GM18507 (cell line): ENCODE data around the gene SHC2.
"Not testable (repeated sequence)": the region's sequence is repeated elsewhere in the genome, so short reads cannot be mapped to it uniquely, and the experiment has no call there.

Experiments
- DNase-seq: peaks from one replicate; pipeline ENCODE4 v3.0.0; 2011; ENCODE audit warnings: low read depth; ENCODE audit not compliant: insufficient read length; ENCODE audit errors: extremely low spot score
- FAIRE-seq: peaks from 2 replicates; lab custom pipeline; 2011; peaks lifted over from hg19 to GRCh38; lab: Jason Lieb, UNC

Gene SHC2

GRCh38 chr19:435707-436412, 25.0 kb downstream of the SHC2 start:
- no peak for FAIRE-seq
- DNase-seq: no peak

- DNase-seq (no peak), FAIRE-seq (no peak)
Observed at GRCh38 chr19:435056-435706, 25.7 kb downstream of the SHC2 start.

GRCh38 chr19:434152-434960, 26.5 kb downstream of the SHC2 start:
- DNase-seq (no peak), FAIRE-seq (no peak)

- DNase-seq (no peak), FAIRE-seq (no peak)
Observed at GRCh38 chr19:430701-431100, 30.1 kb downstream of the SHC2 start.

- FAIRE-seq (no peak), DNase-seq (no peak)
Observed at GRCh38 chr19:428149-428548, 32.7 kb downstream of the SHC2 start.

- not testable (repeated sequence) for FAIRE-seq, DNase-seq
Observed at GRCh38 chr19:427675-428074, 33.2 kb downstream of the SHC2 start.

GRCh38 chr19:426725-427445, 33.9 kb downstream of the SHC2 start:
- DNase-seq: no peak
- FAIRE-seq: no peak

- FAIRE-seq (no peak), DNase-seq (no peak)
Observed at GRCh38 chr19:425056-425455, 35.8 kb downstream of the SHC2 start.

- FAIRE-seq (no peak), DNase-seq (no peak)
Observed at GRCh38 chr19:424546-424945, 36.3 kb downstream of the SHC2 start.

GRCh38 chr19:423691-424466, 37.0 kb downstream of the SHC2 start:
- FAIRE-seq: no peak

GRCh38 chr19:422917-423226, 38.0 kb downstream of the SHC2 start:
- not testable (repeated sequence) for DNase-seq, FAIRE-seq

More at GRCh38 chr19:423691-424466, 37.0 kb downstream of the SHC2 start:
- DNase-seq: no peak

GRCh38 chr19:422213-422916, 38.5 kb downstream of the SHC2 start:
- no peak for DNase-seq
- FAIRE-seq: no peak

GRCh38 chr19:419721-420515, 40.9 kb downstream of the SHC2 start:
- DNase-seq (no peak), FAIRE-seq (no peak)

GRCh38 chr19:418761-419671, 41.8 kb downstream of the SHC2 start:
- FAIRE-seq (no peak), DNase-seq (no peak)

- FAIRE-seq (no peak), DNase-seq (no peak)
Observed at GRCh38 chr19:416416-416815, 44.4 kb downstream of the SHC2 start.

GRCh38 chr19:415292-415691, 45.5 kb downstream of the SHC2 start:
- FAIRE-seq (no peak), DNase-seq (no peak)
